Vagina (tissue), 2 donors: ENCODE results near the gene AMZ1. TPM values are rescaled to one million over a fixed set of nuclear protein-coding genes. Genes with fewer than 3 reads are reported as not detected.

Experiments used
- DNase-seq, 2 donors: peaks; one replicate each; pipeline ENCODE4 v3.0.0-alpha.2; 2017; ENCODE audit errors: extremely low spot score in 2 of 2
- H3K27ac ChIP-seq: fragments of 200-600 bp; sonication (generic); one replicate; pipeline ENCODE4 v1.5.1; 2019
- H3K27me3 ChIP-seq: fragments of 200-600 bp; sonication (generic); one replicate; pipeline ENCODE4 v1.5.1; 2019
- H3K36me3 ChIP-seq, 2 donors: fragments of 200-600 bp; sonication (generic); one replicate each; pipeline ENCODE4 v1.5.1; 2017 to 2019
- H3K4me1 ChIP-seq: fragments of 200-600 bp; sonication (generic); one replicate; pipeline ENCODE4 v1.5.1; 2019
- H3K4me3 ChIP-seq, 2 donors: fragments of 200-600 bp; sonication (generic); 1 replicate in 1 of 2; 2 replicates in 1 of 2; pipeline ENCODE4 v1.5.1; 2016 to 2019
- H3K9me3 ChIP-seq: fragments of 200-600 bp; sonication (generic); one replicate; pipeline ENCODE4 v1.5.1; 2019
- POLR2A ChIP-seq, 2 donors: fragments of 450-650 bp; IDR thresholded peaks; one replicate each; pipeline ENCODE4 v1.6.1; 2017; ENCODE audit warnings: antibody characterized with exemption in 2 of 2, mild to moderate bottlenecking in 2 of 2, moderate library complexity in 2 of 2
- POLR2AphosphoS5 ChIP-seq, 2 donors: sonication (generic); formaldehyde crosslinking; IDR thresholded peaks; one replicate each; pipeline ENCODE4 v1.9.0; 2017; ENCODE audit warnings: antibody characterized with exemption in 2 of 2, mild to moderate bottlenecking in 2 of 2, low read depth in 1 of 2; ENCODE audit not compliant: insufficient read depth in 1 of 2
- intact Hi-C: fragments of 100-400 bp; cut with DNase I; formaldehyde crosslinking; loops from one replicate; pipeline ENCODE4 v1.15.1; 2023
- total RNA-seq: library from RNA; depleted of rRNA; stranded (reverse); fragments of >200 nt; gene quantifications from one replicate; pipeline ENCODE4 v1.2.3, GENCODE V29; 2016
- TF ChIP-seq, protein P1 (sequence below), 3 experiments: fragments of 450-650 bp in 2 of 3; fragments of 200-600 bp in 1 of 3; sonication (generic) in 1 of 3; IDR thresholded peaks; one replicate each; pipeline ENCODE4 v1.5.1; 2017 to 2019; ENCODE audit warnings: antibody characterized with exemption in 3 of 3, mild to moderate bottlenecking in 2 of 3, moderate library complexity in 2 of 3

AMZ1 gene
- total RNA-seq, 1 donor from 2014 or later: 1.2 TPM

DNA sequence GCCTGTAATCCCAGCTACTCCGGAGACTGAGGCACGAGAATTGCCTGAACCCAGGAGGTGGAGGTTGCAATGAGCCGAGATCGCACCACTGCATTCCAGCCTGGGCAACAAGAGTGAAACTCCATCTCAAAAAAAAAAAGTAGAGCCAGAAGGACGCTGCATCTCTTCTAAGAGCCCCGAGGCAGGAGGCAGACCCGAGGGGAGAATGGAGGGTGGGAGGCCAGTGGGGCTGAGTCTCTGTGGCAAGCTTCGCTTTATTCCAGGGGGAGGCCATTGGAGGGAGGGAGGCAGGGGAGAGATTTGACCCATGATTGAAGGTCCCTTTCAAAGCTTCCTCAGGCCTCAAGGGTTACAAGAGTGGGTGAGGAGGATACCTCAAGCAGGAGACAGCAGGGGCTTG is 37.6 kb upstream of the AMZ1 start:
- intact Hi-C loops: no loop called here
- peaks cover 2% of the 10 kb centered on the region for H3K4me1 ChIP-seq
- H3K9me3 ChIP-seq: no peaks in the 10 kb centered on the region
- H3K36me3 ChIP-seq: peaks cover 0 to 21% of the 10 kb centered on the region in 2 donors
- H3K27me3 ChIP-seq: no peaks in the 10 kb centered on the region
- no peak overlapping the region for H3K4me3 ChIP-seq
- H3K27ac ChIP-seq: no peak overlapping the region
- no peak for DNase-seq
- TF ChIP-seq POLR2A (IDR thresholded peaks at IDR 0.05) (no peak), POLR2AphosphoS5 (IDR thresholded peaks at IDR 0.05; ENCODE audit: insufficient read depth in 1 of 2, low read depth in 1 of 2) (no peak)
- TF ChIP-seq, protein P1, sequence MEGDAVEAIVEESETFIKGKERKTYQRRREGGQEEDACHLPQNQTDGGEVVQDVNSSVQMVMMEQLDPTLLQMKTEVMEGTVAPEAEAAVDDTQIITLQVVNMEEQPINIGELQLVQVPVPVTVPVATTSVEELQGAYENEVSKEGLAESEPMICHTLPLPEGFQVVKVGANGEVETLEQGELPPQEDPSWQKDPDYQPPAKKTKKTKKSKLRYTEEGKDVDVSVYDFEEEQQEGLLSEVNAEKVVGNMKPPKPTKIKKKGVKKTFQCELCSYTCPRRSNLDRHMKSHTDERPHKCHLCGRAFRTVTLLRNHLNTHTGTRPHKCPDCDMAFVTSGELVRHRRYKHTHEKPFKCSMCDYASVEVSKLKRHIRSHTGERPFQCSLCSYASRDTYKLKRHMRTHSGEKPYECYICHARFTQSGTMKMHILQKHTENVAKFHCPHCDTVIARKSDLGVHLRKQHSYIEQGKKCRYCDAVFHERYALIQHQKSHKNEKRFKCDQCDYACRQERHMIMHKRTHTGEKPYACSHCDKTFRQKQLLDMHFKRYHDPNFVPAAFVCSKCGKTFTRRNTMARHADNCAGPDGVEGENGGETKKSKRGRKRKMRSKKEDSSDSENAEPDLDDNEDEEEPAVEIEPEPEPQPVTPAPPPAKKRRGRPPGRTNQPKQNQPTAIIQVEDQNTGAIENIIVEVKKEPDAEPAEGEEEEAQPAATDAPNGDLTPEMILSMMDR (IDR thresholded peaks at IDR 0.05): no peak

- Histone ChIP-seq H3K4me1 (no peaks in the 10 kb centered on the region), H3K36me3 (peaks cover 0 to 27% of the 10 kb centered on the region in 2 donors), H3K4me3 (no peak overlapping the region), H3K9me3 (no peaks in the 10 kb centered on the region), H3K27ac (no peak overlapping the region), H3K27me3 (no peaks in the 10 kb centered on the region)
- intact Hi-C loops: no loop called here
- no peak for DNase-seq
- TF ChIP-seq POLR2AphosphoS5 (IDR thresholded peaks at IDR 0.05; ENCODE audit: insufficient read depth in 1 of 2, low read depth in 1 of 2): no peak
- TF ChIP-seq, protein P1 (IDR thresholded peaks at IDR 0.05): no peak
- TF ChIP-seq POLR2A (IDR thresholded peaks at IDR 0.05): no peak
Measured at GRCh38 chr7:2651336-2651735, 36.7 kb upstream of the AMZ1 start.

DNA sequence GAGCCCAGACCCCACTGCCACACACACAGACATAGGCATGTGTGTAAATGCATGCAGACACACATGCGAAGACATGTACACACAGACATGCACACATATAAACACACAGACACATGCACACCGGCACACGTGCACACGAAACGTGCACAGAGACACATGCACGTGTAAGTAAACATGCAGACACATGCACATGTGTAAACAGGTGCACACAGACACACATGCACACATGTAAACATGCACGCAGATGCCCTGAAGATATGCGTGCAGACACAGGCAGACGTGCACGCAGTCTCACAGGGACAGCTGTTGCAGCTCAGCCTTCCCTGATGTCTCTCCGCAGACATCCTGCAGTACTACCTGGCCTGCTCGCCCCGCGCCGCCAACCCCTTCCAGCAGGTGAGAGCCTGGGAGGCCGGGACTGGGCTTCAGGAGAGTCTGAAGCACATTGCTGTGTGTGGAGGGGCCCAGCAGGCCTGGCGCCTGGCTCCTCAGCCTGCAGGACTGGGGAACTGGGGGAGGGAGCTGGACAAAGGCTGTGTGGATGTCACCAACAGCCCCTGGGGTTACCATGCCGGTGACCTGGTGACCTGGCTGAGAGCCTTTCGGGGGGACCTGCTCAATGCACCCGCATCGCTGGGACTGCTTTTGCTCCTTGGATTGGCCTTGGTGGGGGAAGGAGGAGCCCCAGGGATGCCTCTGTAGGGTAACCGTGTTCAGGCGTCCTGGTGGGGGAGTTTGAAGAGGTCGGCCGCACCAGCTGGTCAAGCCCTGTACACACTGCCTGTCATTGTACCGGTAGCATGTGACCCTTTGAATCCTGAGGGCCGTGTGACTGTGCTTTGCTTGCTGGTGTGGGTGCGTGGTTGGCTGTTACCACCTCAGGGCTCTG is 35.9 kb upstream of the AMZ1 start:
- no peaks in the 10 kb centered on the region for H3K4me1 ChIP-seq
- no peaks in the 10 kb centered on the region for H3K9me3 ChIP-seq
- no peak for DNase-seq
- H3K4me3 ChIP-seq: no peak overlapping the region
- H3K27me3 ChIP-seq: no peaks in the 10 kb centered on the region
- TF ChIP-seq POLR2AphosphoS5 (IDR thresholded peaks at IDR 0.05; ENCODE audit: insufficient read depth in 1 of 2, low read depth in 1 of 2) (no peak), POLR2A (IDR thresholded peaks at IDR 0.05) (no peak)
- peaks cover 0 to 31% of the 10 kb centered on the region in 2 donors for H3K36me3 ChIP-seq
- H3K27ac ChIP-seq: no peak overlapping the region
- intact Hi-C loops: no loop called here

DNA sequence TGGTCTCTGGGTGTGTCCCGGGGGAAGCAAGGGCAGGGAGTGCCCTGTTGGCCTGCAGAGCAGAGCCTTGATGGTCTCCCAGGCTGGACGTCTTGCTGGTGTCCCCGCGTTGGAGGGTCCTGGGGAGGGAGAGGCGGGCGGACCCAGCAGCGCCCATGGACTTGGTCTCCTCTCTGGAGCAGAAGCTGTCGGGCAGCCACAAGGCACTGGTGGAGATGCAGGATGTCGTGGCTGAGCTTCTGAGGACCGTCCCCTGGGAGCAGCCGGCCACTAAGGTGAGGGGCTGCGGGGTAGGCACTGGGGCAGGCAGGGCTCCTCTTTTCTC is 35.3 kb upstream of the AMZ1 start:
- DNase-seq: no peak
- H3K36me3 ChIP-seq: peaks cover 0 to 28% of the 10 kb centered on the region in 2 donors
- H3K4me1 ChIP-seq: no peaks in the 10 kb centered on the region
- no peak for TF ChIP-seq POLR2A (IDR thresholded peaks at IDR 0.05)
- no peak for TF ChIP-seq POLR2AphosphoS5 (IDR thresholded peaks at IDR 0.05; ENCODE audit: insufficient read depth in 1 of 2, low read depth in 1 of 2)
- TF ChIP-seq, protein P1 (IDR thresholded peaks at IDR 0.05): no peak
- intact Hi-C loops: no loop called here
- no peaks in the 10 kb centered on the region for H3K27me3 ChIP-seq
- H3K4me3 ChIP-seq: no peak overlapping the region
- no peak overlapping the region for H3K27ac ChIP-seq
- H3K9me3 ChIP-seq: no peaks in the 10 kb centered on the region

- TF ChIP-seq POLR2AphosphoS5 (IDR thresholded peaks at IDR 0.05; ENCODE audit: insufficient read depth in 1 of 2, low read depth in 1 of 2): no peak
- TF ChIP-seq, protein P1 (IDR thresholded peaks at IDR 0.05): no peak
- TF ChIP-seq POLR2A (IDR thresholded peaks at IDR 0.05): no peak
- peaks cover 0 to 28% of the 10 kb centered on the region in 2 donors for H3K36me3 ChIP-seq
- DNase-seq: no peak
- no peaks in the 10 kb centered on the region for H3K4me1 ChIP-seq
- no peak overlapping the region for H3K27ac ChIP-seq
- H3K4me3 ChIP-seq: no peak overlapping the region
- H3K27me3 ChIP-seq: no peaks in the 10 kb centered on the region
- no peaks in the 10 kb centered on the region for H3K9me3 ChIP-seq
- intact Hi-C loops: no loop called here
Measured at GRCh38 chr7:2654059-2654458, 33.9 kb upstream of the AMZ1 start.
